ENCODE data around the gene TLK2. TPM values are rescaled to one million over a fixed set of nuclear protein-coding genes. Genes with fewer than 3 reads are reported as not detected.

Gene TLK2
- 10 to 100 TPM; 35.2 to 49.2 (median 43.6) TPM for total RNA-seq

- TF ChIP-seq CTCF (IDR thresholded peaks at IDR 0.05; ENCODE audit: low read depth): no peak
Observed at GRCh38 chr17:62478424-62478879, at the start of gene TLK2. Gene TLK2, plus strand, starts transcription at chr17:62478825. Its CDS starts 2,301 bp downstream, at chr17:62481126.

- TF ChIP-seq CTCF (IDR thresholded peaks at IDR 0.05; ENCODE audit: low read depth): no peak
Observed at GRCh38 chr17:62444063-62444462, 34.6 kb upstream of the TLK2 start.

- TF ChIP-seq CTCF (IDR thresholded peaks at IDR 0.05; ENCODE audit: low read depth): no peak
Observed at GRCh38 chr17:62456016-62456415, 22.6 kb upstream of the TLK2 start.

GRCh38 chr17:62562656-62563055 lies 84.0 kb downstream of the TLK2 start:
- no peak for TF ChIP-seq CTCF (IDR thresholded peaks at IDR 0.05; ENCODE audit: low read depth)

- TF ChIP-seq CTCF (IDR thresholded peaks at IDR 0.05; ENCODE audit: low read depth): no peak
Observed at GRCh38 chr17:62565817-62566216, 87.2 kb downstream of the TLK2 start.

GRCh38 chr17:62566996-62567578 lies 88.5 kb downstream of the TLK2 start:
- no peak for TF ChIP-seq CTCF (IDR thresholded peaks at IDR 0.05; ENCODE audit: low read depth)

GRCh38 chr17:62572488-62572887 lies 93.9 kb downstream of the TLK2 start:
- no peak for TF ChIP-seq CTCF (IDR thresholded peaks at IDR 0.05; ENCODE audit: low read depth)

Data from subcutaneous adipose tissue (tissue), 4 donors.